GM18907 (cell line): ENCODE measurements around the gene STK32C.
"Not testable (repeated sequence)": the region's sequence is repeated elsewhere in the genome, so short reads cannot be mapped to it uniquely, and the experiment has no call there.

Experiments used
- ATAC-seq: cut with Tn5 transposase; IDR thresholded peaks from one replicate; pipeline ENCODE4 v1.9.1; 2021; ENCODE audit warnings: mild to moderate bottlenecking, moderate library complexity; ENCODE audit not compliant: unreplicated experiment

STK32C gene

GRCh38 chr10:132220996-132221395 lies 86.8 kb downstream of the STK32C start:
- not testable (repeated sequence) for ATAC-seq

- no peak for ATAC-seq
Measured at GRCh38 chr10:132220061-132220460, 87.7 kb downstream of the STK32C start.

DNA sequence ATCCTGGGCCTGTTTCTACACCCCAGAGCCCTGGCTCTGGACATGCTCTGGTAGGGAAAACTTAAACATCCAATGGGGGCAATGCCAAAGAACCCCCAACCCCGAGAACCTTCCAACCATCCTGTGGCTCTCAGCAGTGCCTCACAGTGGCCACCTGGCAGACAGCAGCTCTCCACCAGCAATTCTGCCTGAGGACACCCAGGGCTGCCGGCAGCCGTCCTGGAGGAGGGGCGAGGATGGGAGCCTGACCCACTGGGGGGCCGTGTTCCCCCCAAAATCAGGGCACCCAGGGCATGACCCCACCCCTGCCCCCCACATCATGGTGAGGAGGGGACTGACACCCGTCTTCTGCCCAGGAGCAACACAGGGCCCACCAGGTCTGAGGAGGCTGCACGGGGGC lies 88.3 kb downstream of the STK32C start:
- ATAC-seq = no peak

GRCh38 chr10:132216441-132216840 lies 91.3 kb downstream of the STK32C start:
- not testable (repeated sequence) for ATAC-seq

DNA sequence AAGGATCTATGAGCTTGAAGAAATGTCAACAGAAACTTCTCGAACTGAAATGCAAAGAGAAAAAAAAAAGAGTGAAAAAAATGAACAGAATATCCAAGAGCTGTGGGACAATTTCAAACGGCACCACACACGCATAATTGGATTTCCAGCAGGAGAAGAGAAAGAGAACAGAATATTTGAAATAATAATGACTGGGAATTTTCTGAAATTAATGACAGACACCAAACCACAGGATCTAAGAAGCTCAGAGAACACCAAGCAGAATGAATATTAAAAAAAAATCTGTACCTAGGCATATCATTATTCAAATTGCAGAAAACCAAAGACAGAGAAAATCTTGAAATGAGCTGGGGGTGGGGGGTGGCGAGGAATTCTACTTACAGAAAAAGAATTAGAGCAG lies 93.8 kb downstream of the STK32C start:
- ATAC-seq = no peak

DNA sequence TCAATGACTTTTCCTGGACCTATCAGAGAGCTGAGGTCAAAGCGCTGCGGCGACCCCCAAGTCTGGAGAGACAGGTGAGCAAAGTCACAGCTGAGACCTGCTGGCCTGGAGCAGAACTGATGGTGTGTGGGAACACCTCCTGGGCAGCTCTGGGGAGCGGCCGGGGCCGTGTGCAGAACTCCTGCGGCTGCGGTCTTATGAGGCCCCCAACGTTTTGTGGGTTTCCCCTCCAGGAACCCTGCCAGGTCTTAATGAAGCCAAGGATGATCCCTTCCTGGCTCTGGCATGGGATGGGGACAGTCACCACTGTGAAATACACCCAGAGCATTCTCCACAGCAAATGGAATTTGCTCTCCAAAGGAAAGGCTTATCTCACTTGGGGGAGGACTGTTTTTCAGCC lies 94.9 kb downstream of the STK32C start:
- no peak for ATAC-seq

- no peak for ATAC-seq
Measured at GRCh38 chr10:132211246-132211645, 96.5 kb downstream of the STK32C start.

DNA sequence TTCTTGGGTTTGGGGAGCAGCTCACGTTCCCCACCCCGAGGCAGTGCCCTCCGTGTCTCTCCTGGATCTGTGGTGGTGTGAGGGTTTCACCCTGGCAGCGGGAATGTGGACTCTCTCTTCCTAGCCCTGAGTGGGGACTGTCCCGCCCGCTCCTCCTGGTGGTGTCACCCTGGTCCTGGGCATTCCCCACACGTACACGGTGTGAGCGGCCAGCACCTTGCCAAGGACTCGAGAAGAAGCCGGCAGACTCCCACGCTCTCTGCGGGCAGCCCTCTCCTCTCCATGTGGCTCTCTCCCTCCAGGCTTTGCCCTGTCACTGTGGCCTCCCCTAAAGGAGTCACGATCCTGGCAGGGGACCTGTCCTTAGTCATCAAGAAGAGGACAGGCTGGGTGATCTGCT lies 97.0 kb downstream of the STK32C start:
- ATAC-seq = no peak

DNA sequence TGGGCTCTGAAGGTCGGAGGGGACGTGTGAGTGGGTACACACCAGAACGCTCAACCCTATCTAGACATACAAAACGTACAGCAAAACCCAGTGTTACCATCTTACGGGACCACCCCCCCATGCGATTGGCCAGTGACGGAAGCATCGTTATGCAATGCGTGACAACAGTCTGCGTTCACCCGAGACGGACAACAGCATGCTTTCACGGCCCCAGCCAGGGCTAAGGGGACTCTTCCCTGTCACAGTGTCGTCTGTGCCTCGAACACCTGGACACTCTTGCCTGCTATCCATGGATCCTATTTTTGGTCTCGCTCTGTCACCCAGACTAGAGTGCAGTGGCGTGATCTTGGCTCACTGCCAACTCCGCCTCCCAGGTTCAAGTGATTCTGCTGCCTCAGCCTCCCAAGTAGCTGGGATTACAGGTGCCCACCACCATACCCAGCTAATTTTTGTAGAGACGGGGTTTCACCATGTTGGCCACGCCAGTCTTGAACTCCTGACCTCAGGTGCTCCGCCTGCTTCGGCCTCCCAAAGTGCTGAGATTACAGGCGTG lies 97.7 kb downstream of the STK32C start:
- no peak for ATAC-seq

DNA sequence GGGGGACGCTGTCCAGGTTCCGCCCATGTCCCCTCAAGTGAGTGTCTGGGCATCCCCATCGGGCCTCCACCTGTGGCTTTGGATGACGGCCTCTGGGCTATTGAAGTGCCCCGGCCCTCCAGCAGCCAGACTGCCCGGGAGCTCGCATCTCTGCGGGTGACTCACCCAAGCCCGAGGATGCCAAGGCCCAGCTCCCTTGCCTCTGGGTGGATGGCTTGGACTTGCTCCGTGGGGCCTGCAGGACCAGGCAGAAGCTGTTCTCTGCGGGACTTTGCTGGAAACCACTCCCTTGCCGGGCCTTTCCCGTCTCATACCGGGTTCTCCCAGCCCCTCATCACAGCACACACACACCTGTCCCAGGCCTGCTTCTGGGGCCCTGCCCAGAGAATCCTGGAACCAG lies 98.6 kb downstream of the STK32C start:
- no peak for ATAC-seq

DNA sequence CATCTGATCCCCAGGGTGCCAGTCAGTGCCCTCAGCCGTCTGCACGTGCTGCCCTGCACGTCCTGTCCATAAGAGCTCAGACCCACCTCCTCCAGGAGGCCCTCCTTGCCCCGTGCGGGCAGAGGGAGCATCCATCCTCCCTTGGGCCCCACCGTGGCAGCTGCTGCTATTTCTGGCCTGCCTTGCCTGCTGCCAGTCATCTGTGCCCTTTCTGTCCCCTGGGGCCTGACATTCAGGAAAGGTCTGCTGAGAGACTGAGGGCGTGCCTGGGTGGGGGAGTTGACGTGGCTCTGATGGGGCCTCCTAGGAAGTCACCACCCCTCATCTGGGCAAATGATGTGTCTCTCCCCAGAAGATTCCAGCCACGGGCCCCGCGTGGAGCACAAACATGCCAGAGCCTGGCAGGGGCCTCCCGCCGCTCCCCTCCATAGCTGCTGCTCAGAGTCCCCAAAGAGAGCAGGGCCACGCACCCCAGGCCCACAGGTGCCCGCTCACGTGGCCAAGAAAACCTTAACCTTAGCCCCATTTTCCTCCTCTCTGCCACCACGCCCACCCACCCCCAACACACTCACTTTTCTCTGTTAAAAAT lies 99.2 kb downstream of the STK32C start:
- no peak for ATAC-seq

DNA sequence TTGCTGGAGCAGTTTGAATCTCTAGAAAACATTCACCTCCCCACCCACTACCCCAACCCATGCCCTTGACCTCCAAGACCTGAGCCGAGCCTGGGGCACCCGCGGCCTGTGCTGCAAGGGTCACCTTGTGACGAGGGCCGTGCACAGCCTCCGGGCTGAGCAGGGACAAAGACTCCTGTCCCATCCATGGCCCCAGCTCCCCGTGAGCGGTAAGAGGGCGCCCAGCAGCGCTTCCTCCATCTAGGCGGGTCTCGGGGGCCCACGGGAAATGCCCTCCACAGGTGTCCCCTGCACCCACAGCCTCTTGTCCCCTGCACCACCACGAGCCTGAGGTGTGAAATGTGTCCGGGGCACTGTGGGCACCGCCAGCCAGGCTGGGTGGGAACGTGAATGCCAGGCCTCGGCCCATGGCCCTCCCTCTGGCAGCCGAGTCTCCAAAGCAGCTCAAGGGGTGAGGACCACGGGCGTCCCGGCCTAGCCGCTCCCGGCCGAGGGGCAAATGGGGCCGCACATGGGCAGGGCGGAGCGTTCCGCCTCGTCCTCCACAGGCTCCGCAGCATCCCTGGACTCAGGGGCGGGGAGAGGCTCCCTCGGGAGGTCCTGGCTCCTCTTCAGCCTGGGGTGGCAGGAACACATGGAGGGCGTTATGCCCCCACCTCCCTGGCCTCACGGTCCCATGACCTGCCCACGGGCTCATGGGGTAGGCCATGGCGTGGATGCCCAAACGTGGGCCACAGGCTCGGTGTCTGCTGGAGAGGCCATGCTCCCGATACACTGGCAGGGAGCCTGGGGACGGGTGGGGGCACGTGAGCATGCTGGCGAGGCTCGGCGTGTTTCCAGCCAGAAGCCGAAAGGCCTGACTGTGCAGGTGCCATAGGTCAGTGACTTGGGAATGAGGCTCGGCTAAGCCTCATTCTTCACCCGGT lies 100.0 kb downstream of the STK32C start:
- ATAC-seq = no peak

DNA sequence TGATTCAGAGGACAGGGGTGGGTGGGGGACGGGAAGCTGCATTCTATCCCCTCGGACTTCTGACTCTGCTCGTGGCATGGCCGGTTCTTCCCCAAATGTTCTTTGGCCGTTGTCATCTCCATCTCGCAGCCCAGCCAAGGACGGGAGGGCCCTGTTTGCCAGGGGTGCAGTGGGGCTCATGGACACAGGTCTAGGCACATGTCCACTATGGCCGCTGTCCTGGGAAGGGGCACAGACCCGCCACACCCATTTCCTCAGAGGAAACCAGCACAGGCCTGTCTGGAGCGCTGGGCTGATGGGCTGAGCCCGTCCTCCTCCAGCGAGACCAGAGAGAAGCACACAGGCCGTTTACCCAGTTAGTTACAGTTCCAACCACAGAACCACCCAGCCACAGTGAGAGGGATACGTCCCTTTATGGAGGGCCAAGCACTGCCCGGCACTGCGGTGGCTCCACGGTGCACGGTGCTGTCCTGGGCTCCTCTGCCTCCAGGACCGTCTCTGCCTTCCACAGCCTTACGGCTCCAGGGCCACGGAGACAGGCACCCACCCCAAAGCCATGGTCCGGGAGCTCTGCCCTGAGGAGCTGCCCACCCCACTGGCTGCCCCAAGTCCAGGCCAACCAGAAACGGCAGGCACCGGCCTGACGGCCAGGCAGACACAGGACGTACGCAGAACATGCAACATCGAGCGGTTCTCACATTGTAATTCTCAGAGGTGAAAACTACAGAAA lies 100.8 kb downstream of the STK32C start:
- ATAC-seq = no peak

- no peak for ATAC-seq
Measured at GRCh38 chr10:132206377-132206745, 101.4 kb downstream of the STK32C start.

DNA sequence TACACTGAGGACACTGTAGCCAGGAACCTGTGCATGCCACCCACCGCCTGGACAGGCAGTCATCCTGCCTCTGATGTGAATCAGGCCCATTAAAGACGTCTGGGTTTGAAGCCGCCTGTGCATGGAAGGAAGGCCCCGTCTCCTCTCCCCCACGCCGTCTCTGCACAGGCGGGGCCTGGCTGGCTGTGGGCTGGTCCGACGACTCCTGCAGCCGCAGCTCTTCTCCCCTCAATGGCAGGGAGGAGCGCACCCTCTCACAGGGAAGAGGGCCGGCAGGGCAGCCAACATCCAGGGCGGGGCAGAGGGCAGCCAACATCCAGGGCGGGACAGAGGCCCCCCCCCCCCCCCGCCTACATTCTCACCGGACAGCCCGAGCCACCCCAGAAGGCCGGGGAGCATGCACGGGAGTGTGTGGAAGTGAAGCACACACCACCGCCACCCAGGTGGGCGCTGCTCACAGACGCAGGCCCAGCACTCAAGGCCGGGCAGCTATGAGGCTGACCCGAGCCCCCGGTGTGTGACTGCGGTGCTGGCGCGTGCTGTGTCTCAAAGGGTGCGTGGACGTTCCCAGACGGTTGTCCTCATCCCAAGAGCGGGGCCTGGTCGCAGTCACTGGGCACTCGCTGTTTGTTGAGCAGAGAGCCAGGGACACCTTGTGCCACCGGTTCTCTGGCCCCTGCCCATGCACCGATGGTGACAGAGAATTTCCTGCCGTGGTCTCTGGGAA lies 101.9 kb downstream of the STK32C start:
- no peak for ATAC-seq

- no peak for ATAC-seq
Measured at GRCh38 chr10:132204781-132205473, 102.8 kb downstream of the STK32C start.

DNA sequence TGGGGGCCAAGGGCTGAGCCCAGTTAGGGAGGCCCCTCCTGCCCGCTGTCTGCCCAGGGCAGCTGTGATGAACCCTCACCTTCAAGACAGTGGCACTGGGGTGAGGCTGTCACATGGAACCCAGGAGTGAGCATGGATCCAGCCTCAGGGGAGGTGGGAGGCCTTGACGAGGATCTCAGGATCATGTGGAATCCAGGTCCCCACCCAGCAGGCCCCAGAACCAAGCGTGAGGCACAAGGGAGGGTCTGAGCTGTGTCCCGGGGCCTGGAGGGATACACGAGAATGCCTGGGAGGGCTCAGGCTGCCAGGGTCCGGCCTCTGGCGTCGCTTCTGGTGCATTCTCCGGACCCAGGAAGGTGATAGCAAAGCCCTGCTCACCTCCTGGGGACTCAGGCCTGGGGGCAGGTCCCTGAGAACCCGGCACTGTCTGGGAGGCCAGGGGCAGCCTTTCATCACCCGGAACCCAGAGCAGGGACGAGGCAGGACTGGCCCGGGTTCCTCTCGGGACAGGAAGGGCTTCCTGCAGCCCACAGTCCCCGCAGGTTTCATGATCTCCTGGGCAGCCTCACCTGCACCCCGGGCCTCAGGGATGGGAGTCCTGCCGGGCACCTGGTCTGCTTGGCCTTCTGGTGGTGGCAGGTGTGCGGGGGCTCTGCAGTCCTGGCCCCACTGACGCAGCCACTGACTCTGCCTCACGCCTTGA lies 103.5 kb downstream of the STK32C start:
- ATAC-seq = no peak

- ATAC-seq = no peak
Measured at GRCh38 chr10:132203256-132204077, 104.3 kb downstream of the STK32C start.
